H9 (cell line): ENCODE data around the gene GSTM3. TPM values are rescaled to one million over a fixed set of nuclear protein-coding genes. Genes with fewer than 3 reads are reported as not detected.
A peak's percentile ranks its signal among the peaks of the same experiment; 100 is the strongest.

Experiments
- DNase-seq: peaks from one replicate; pipeline ENCODE4 v3.0.0-alpha.2; 2017
- H2AFZ ChIP-seq: one replicate; pipeline ENCODE4 v1.6.1; 2013; ENCODE audit warnings: mild to moderate bottlenecking, low read length, control low read depth, moderate library complexity
- H2AK5ac ChIP-seq: 2 replicates; pipeline ENCODE4 v1.6.1; 2013; ENCODE audit warnings: low read length, control low read depth, mixed read lengths; ENCODE audit not compliant: insufficient read length
- H2BK120ac ChIP-seq: one replicate; pipeline ENCODE4 v1.6.1; 2013; ENCODE audit warnings: low read depth, mild to moderate bottlenecking, low read length, control low read depth, inconsistent platforms; ENCODE audit not compliant: poor library complexity, severe bottlenecking
- H2BK12ac ChIP-seq: 2 replicates; pipeline ENCODE4 v1.6.1; 2013; ENCODE audit warnings: low read length, control low read depth, mixed read lengths, low read depth; ENCODE audit not compliant: insufficient read length
- H2BK15ac ChIP-seq: 2 replicates; pipeline ENCODE4 v1.6.1; 2013; ENCODE audit warnings: low read depth, low read length, control low read depth
- H2BK20ac ChIP-seq: one replicate; pipeline ENCODE4 v1.6.1; 2013; ENCODE audit warnings: low read depth, mild to moderate bottlenecking, low read length, control low read depth, inconsistent platforms; ENCODE audit not compliant: poor library complexity, severe bottlenecking
- H2BK5ac ChIP-seq: 2 replicates; pipeline ENCODE4 v1.6.1; 2013; ENCODE audit warnings: low read length, control low read depth, mixed read lengths; ENCODE audit not compliant: insufficient read length
- H3K14ac ChIP-seq: 2 replicates; pipeline ENCODE4 v1.6.1; 2013; ENCODE audit warnings: low read length, control low read depth; ENCODE audit not compliant: insufficient read depth
- H3K18ac ChIP-seq: 2 replicates; pipeline ENCODE4 v1.6.1; 2013; ENCODE audit warnings: low read depth, mild to moderate bottlenecking, mixed read lengths, low read length, control low read depth; ENCODE audit not compliant: insufficient read length
- H3K23ac ChIP-seq: 2 replicates; pipeline ENCODE4 v1.6.1; 2013; ENCODE audit warnings: low read length, control low read depth, mixed read lengths, low read depth; ENCODE audit not compliant: insufficient read length
- H3K23me2 ChIP-seq: 2 replicates; pipeline ENCODE4 v1.6.1; 2013; ENCODE audit warnings: low read depth, mild to moderate bottlenecking, mixed read lengths, low read length, control low read depth; ENCODE audit not compliant: insufficient read length, poor library complexity, severe bottlenecking
- H3K27ac ChIP-seq: 2 replicates; pipeline ENCODE4 v1.5.1; 2013; ENCODE audit warnings: low read length, control low read depth, mixed read lengths, low read depth; ENCODE audit not compliant: insufficient read length
- H3K27me3 ChIP-seq: 2 replicates; pipeline ENCODE4 v1.6.1; 2013; ENCODE audit warnings: low read length, control low read depth, inconsistent platforms; ENCODE audit not compliant: insufficient read depth
- H3K4ac ChIP-seq: 2 replicates; pipeline ENCODE4 v1.6.1; 2013; ENCODE audit warnings: low read depth, mild to moderate bottlenecking, control low read depth, inconsistent platforms, low read length, moderate library complexity
- H3K4me1 ChIP-seq: 2 replicates; pipeline ENCODE4 v1.6.1; 2013; ENCODE audit warnings: low read length, control low read depth, inconsistent platforms; ENCODE audit not compliant: insufficient read depth
- H3K4me2 ChIP-seq: 2 replicates; pipeline ENCODE4 v1.6.1; 2013; ENCODE audit warnings: low read length, control low read depth, mixed read lengths; ENCODE audit not compliant: insufficient read length, insufficient read depth
- H3K56ac ChIP-seq: 2 replicates; pipeline ENCODE4 v1.6.1; 2013; ENCODE audit warnings: low read depth, mild to moderate bottlenecking, mixed read lengths, low read length, control low read depth; ENCODE audit not compliant: insufficient read length
- H3K79me1 ChIP-seq: 2 replicates; pipeline ENCODE4 v1.6.1; 2013; ENCODE audit warnings: low read depth, mild to moderate bottlenecking, moderate library complexity, low read length, control low read depth, inconsistent platforms; ENCODE audit not compliant: insufficient read depth, poor library complexity, severe bottlenecking
- H3K79me2 ChIP-seq: 2 replicates; pipeline ENCODE4 v1.6.1; 2013; ENCODE audit warnings: low read length, control low read depth, inconsistent platforms; ENCODE audit not compliant: insufficient read depth
- H3K9ac ChIP-seq: 2 replicates; pipeline ENCODE4 v1.6.1; 2013; ENCODE audit warnings: low read length, control low read depth, mixed read lengths; ENCODE audit not compliant: insufficient read length; ENCODE audit errors: extremely low read depth
- H3K9me3 ChIP-seq: one replicate; pipeline ENCODE4 v1.6.1; 2013; ENCODE audit warnings: low read depth, low read length, inconsistent platforms; ENCODE audit not compliant: control insufficient read depth
- H3T11ph ChIP-seq: one replicate; pipeline ENCODE4 v1.6.1; 2013; ENCODE audit warnings: mild to moderate bottlenecking, low read length, control low read depth, inconsistent platforms
- H4K20me1 ChIP-seq: one replicate; pipeline ENCODE4 v1.6.1; 2013; ENCODE audit not compliant: control insufficient read depth, insufficient read length, insufficient read depth
- H4K5ac ChIP-seq: 2 replicates; pipeline ENCODE4 v1.6.1; 2013; ENCODE audit warnings: low read depth, mild to moderate bottlenecking, mixed read lengths, low read length, control low read depth; ENCODE audit not compliant: insufficient read length
- H4K8ac ChIP-seq: replicated peaks from 2 replicates; pipeline ENCODE4 v1.6.1; 2013; ENCODE audit warnings: low read length, control low read depth, mixed read lengths, low read depth; ENCODE audit not compliant: insufficient read length
- H4K91ac ChIP-seq: 2 replicates; pipeline ENCODE4 v1.6.1; 2013; ENCODE audit warnings: low read depth, mild to moderate bottlenecking, moderate library complexity, mixed read lengths, low read length, control low read depth; ENCODE audit not compliant: insufficient read length
- H3K27ac Mint-ChIP-seq, 3 experiments: 2 replicates in 2 of 3; 3 replicates in 1 of 3; pipeline ENCODE4 v1.8.0; 2020 to 2021; ENCODE audit warnings: mixed read lengths in 3 of 3, mild to moderate bottlenecking in 1 of 3, moderate library complexity in 1 of 3
- H3K27me3 Mint-ChIP-seq: 2 replicates; pipeline ENCODE4 v1.8.0; 2021; ENCODE audit warnings: low read depth, mild to moderate bottlenecking, moderate library complexity, mixed read lengths
- H3K36me3 Mint-ChIP-seq, 3 experiments: 2 replicates in 2 of 3; 3 replicates in 1 of 3; pipeline ENCODE4 v1.8.0; 2020 to 2021; ENCODE audit warnings: low read depth in 3 of 3, mixed read lengths in 3 of 3; ENCODE audit not compliant: insufficient read depth in 1 of 3
- H3K4me1 Mint-ChIP-seq, 2 experiments: 2 replicates each; pipeline ENCODE4 v1.8.0; 2020; ENCODE audit warnings: mixed read lengths in 2 of 2
- H3K4me3 Mint-ChIP-seq, 2 experiments: 2 replicates in 1 of 2; 3 replicates in 1 of 2; pipeline ENCODE4 v1.8.0; 2020 to 2021; ENCODE audit warnings: mild to moderate bottlenecking in 2 of 2, mixed read lengths in 2 of 2, moderate library complexity in 1 of 2
- H3K9me3 Mint-ChIP-seq, 2 experiments: 2 replicates in 1 of 2; 3 replicates in 1 of 2; pipeline ENCODE4 v1.8.0; 2020; ENCODE audit warnings: mild to moderate bottlenecking in 2 of 2, mixed read lengths in 2 of 2, moderate library complexity in 1 of 2
- CTCF ChIP-seq: fragments of 200-600 bp; sonication (generic); conservative IDR thresholded peaks from 3 replicates; pipeline ENCODE4 v1.8.0; 2021; ENCODE audit warnings: antibody characterized with exemption, mild to moderate bottlenecking
- WGBS: extraction: QIAGEN DNeasy Blood & Tissue Kit; methylation state at CpG from one replicate; pipeline ENCODE4 v1.1.7; 2013; ENCODE audit warnings: missing lambda C conversion rate, low lambda C conversion rate, mixed read lengths; ENCODE audit not compliant: insufficient read length; ENCODE audit errors: extremely low coverage; 5-methylcytosine and 5-hydroxymethylcytosine counted together
- total RNA-seq: library from RNA; stranded (reverse); gene quantifications from 2 replicates; pipeline ENCODE4 v1.2.1, GENCODE V29; 2021

Gene GSTM3
- total RNA-seq, 1 experiment from 2014 or later: 3.5 TPM

GRCh38 chr1:109789551-109790180, 48.8 kb upstream of the GSTM3 start:
- H3K9me3 ChIP-seq: no peaks in the 10 kb centered on the region
- no peak overlapping the region; the same call in 1 of the 2 replicates for H3K14ac ChIP-seq
- no peak overlapping the region for H3K56ac ChIP-seq
- no CpG with 5 or more reads among the region's 9 CpGs for WGBS
- no peak overlapping the region for H4K8ac ChIP-seq
- no peaks in the 10 kb centered on the region; the same call in none of the 2 replicates for H3K27me3 Mint-ChIP-seq
- H3K9ac ChIP-seq: no peak overlapping the region
- no peaks in the 10 kb centered on the region; a peak in 1 of 7 replicates for H3K36me3 Mint-ChIP-seq
- H3K4me3 Mint-ChIP-seq: no peak overlapping the region
- H3K4me2 ChIP-seq: no peak overlapping the region
- no peak overlapping the region for H3T11ph ChIP-seq
- no peaks in the 10 kb centered on the region for H3K23me2 ChIP-seq
- H3K23ac ChIP-seq: no peak overlapping the region
- no peaks in the 10 kb centered on the region for H4K20me1 ChIP-seq
- no peak overlapping the region for H4K91ac ChIP-seq
- no peaks in the 10 kb centered on the region for H3K9me3 Mint-ChIP-seq
- DNase-seq: peak; percentile 18
- peaks cover 6% of the 10 kb centered on the region; the same call in 1 of the 2 replicates for H3K4me1 ChIP-seq
- no peak overlapping the region for H2BK15ac ChIP-seq
- no peak overlapping the region for H2BK12ac ChIP-seq
- H3K79me2 ChIP-seq: no peaks in the 10 kb centered on the region
- no peaks in the 10 kb centered on the region for H3K79me1 ChIP-seq
- H2BK120ac ChIP-seq: no peak overlapping the region
- peaks cover 41 to 43% of the 10 kb centered on the region in 2 experiments for H3K4me1 Mint-ChIP-seq
- H3K18ac ChIP-seq: no peak overlapping the region
- H2AK5ac ChIP-seq: no peak overlapping the region
- no peak overlapping the region for H4K5ac ChIP-seq
- no peaks in the 10 kb centered on the region for H3K27me3 ChIP-seq
- peak overlapping the region in 2 of 3 experiments; percentile 25 to 85; a peak in 1 of 7 replicates for H3K27ac Mint-ChIP-seq
- no peak overlapping the region for H3K27ac ChIP-seq
- no peak overlapping the region for H2AFZ ChIP-seq
- no peak overlapping the region for H2BK20ac ChIP-seq
- TF ChIP-seq CTCF: no peak
- no peak overlapping the region for H2BK5ac ChIP-seq
- no peak overlapping the region for H3K4ac ChIP-seq
